WTC11 (cell line): ENCODE data around the gene DNAH11.

Source experiments
- CTCF ChIP-seq: fragments of 200-600 bp; IDR thresholded peaks from 2 replicates; pipeline ENCODE4 v1.8.0; 2022; ENCODE audit warnings: antibody characterized with exemption
- ESRRA ChIP-seq: sonication (generic); formaldehyde crosslinking; IDR thresholded peaks from 2 replicates; pipeline ENCODE4 v1.8.1; 2022; ENCODE audit warnings: mild to moderate bottlenecking, missing genetic modification reagents, borderline replicate concordance
- FOXK1 ChIP-seq: sonication (generic); formaldehyde crosslinking; IDR thresholded peaks from 2 replicates; pipeline ENCODE4 v1.8.0; 2022; ENCODE audit warnings: mild to moderate bottlenecking, moderate library complexity, missing genetic modification reagents
- JUN ChIP-seq: sonication (generic); formaldehyde crosslinking; IDR thresholded peaks from 2 replicates; pipeline ENCODE4 v1.8.0; 2023; ENCODE audit warnings: mild to moderate bottlenecking, missing genetic modification reagents
- MAX ChIP-seq: sonication (generic); formaldehyde crosslinking; IDR thresholded peaks from 2 replicates; pipeline ENCODE4 v1.8.0; 2022; ENCODE audit warnings: mild to moderate bottlenecking, missing genetic modification reagents
- NR2C2 ChIP-seq: sonication (generic); formaldehyde crosslinking; IDR thresholded peaks from 2 replicates; pipeline ENCODE4 v1.8.0; 2022; ENCODE audit warnings: mild to moderate bottlenecking, missing genetic modification reagents
- ZNF416 ChIP-seq: fragments of 250-450 bp; sonication (Bioruptor Pico); IDR thresholded peaks from 2 replicates; pipeline ENCODE4 v1.9.0; 2021; ENCODE audit warnings: mild to moderate bottlenecking, inconsistent platforms
- ZNF512 ChIP-seq: sonication (generic); formaldehyde crosslinking; IDR thresholded peaks from 2 replicates; pipeline ENCODE4 v1.8.1; 2022; ENCODE audit warnings: missing genetic modification reagents, borderline replicate concordance
- TF ChIP-seq, protein P1 (sequence below): sonication (generic); formaldehyde crosslinking; IDR thresholded peaks from 2 replicates; pipeline ENCODE4 v1.8.0; 2022; ENCODE audit warnings: mild to moderate bottlenecking, missing genetic modification reagents
- TF ChIP-seq, protein P2 (sequence below): sonication (generic); formaldehyde crosslinking; IDR thresholded peaks from 2 replicates; pipeline ENCODE4 v1.8.0; 2022; ENCODE audit warnings: mild to moderate bottlenecking, missing genetic modification reagents

GRCh38 chr7:21508538-21508937 lies 34.3 kb upstream of the DNAH11 start:
- no peak for TF ChIP-seq ZNF512 (CRISPR knock-in tag)
- TF ChIP-seq CTCF: no peak
- TF ChIP-seq NR2C2 (CRISPR knock-in tag): no peak
- no peak for TF ChIP-seq FOXK1
- TF ChIP-seq, protein P1, sequence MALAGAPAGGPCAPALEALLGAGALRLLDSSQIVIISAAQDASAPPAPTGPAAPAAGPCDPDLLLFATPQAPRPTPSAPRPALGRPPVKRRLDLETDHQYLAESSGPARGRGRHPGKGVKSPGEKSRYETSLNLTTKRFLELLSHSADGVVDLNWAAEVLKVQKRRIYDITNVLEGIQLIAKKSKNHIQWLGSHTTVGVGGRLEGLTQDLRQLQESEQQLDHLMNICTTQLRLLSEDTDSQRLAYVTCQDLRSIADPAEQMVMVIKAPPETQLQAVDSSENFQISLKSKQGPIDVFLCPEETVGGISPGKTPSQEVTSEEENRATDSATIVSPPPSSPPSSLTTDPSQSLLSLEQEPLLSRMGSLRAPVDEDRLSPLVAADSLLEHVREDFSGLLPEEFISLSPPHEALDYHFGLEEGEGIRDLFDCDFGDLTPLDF: no peak
- TF ChIP-seq, protein P2, sequence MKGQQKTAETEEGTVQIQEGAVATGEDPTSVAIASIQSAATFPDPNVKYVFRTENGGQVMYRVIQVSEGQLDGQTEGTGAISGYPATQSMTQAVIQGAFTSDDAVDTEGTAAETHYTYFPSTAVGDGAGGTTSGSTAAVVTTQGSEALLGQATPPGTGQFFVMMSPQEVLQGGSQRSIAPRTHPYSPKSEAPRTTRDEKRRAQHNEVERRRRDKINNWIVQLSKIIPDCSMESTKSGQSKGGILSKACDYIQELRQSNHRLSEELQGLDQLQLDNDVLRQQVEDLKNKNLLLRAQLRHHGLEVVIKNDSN: no peak
- no peak for TF ChIP-seq ZNF416 (CRISPR knock-in tag)
- TF ChIP-seq MAX (CRISPR knock-in tag): no peak
- TF ChIP-seq JUN (CRISPR knock-in tag): no peak
- TF ChIP-seq ESRRA: no peak
